Measurements from ENCODE around the gene SEMA4G. TPM values are rescaled to one million over a fixed set of nuclear protein-coding genes. Genes with fewer than 3 reads are reported as not detected.

SEMA4G gene
- total RNA-seq, 1 donor from 2014 or later, result 7.0 TPM

DNA sequence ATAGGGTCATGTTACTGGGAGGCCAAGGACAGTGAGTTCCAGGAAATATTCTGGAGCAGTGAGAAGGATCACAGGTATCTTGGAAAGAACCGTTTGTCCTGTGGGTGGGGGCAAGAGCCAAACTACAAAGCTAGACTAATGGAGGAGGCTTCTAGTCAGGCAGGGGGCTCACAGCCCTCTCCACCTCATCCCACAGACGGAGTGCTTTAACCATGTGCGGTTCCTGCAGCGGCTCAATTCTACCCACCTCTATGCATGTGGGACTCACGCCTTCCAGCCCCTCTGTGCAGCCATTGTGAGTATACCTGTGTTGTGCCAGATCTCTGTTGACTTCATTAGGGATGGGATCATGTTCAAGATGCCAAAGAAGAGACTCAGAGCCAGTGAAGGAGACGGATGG is 8.1 kb downstream of the SEMA4G start:
- Mint-ChIP-seq H3K27me3 (ENCODE audit: low read depth) (no peaks in the 10 kb centered on the region), H3K4me1 (peaks cover 8% of the 10 kb centered on the region), H3K4me3 (no peak overlapping the region), H3K36me3 (ENCODE audit: low read depth) (peaks cover 2% of the 10 kb centered on the region), H3K27ac (ENCODE audit: unreplicated experiment) (no peak overlapping the region), H3K9me3 (no peaks in the 10 kb centered on the region)
- no peak for TF ChIP-seq CTCF (conservative IDR thresholded peaks at IDR 0.05)
- DNase-seq (ENCODE audit: low read depth, low spot score), result no peak

- Mint-ChIP-seq H3K36me3 (ENCODE audit: low read depth) (peaks cover 2% of the 10 kb centered on the region), H3K27ac (ENCODE audit: unreplicated experiment) (no peak overlapping the region), H3K9me3 (no peaks in the 10 kb centered on the region), H3K4me1 (peaks cover 2% of the 10 kb centered on the region), H3K27me3 (ENCODE audit: low read depth) (no peaks in the 10 kb centered on the region), H3K4me3 (no peak overlapping the region)
- TF ChIP-seq CTCF (conservative IDR thresholded peaks at IDR 0.05), result no peak
- no peak for DNase-seq (ENCODE audit: low read depth, low spot score)
Measured at GRCh38 chr10:100978121-100978900, 9.0 kb downstream of the SEMA4G start.

DNA sequence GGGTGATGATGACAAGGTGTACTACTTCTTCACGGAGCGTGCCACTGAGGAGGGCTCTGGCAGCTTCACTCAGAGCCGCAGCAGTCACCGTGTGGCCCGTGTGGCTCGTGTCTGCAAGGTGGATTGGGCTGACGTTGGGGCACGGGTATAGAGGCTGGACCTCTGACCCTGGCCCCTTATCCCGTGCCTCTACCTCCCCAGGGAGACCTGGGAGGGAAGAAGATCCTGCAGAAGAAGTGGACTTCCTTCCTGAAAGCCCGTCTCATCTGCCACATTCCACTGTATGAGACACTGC is 9.5 kb downstream of the SEMA4G start:
- no peaks in the 10 kb centered on the region for H3K4me1 Mint-ChIP-seq
- DNase-seq (ENCODE audit: low read depth, low spot score), result no peak
- H3K27me3 Mint-ChIP-seq (ENCODE audit: low read depth), result no peaks in the 10 kb centered on the region
- H3K36me3 Mint-ChIP-seq (ENCODE audit: low read depth), result peaks cover 2% of the 10 kb centered on the region
- H3K4me3 Mint-ChIP-seq, result no peak overlapping the region
- no peak for TF ChIP-seq CTCF (conservative IDR thresholded peaks at IDR 0.05)
- no peak overlapping the region for H3K27ac Mint-ChIP-seq (ENCODE audit: unreplicated experiment)
- no peaks in the 10 kb centered on the region for H3K9me3 Mint-ChIP-seq

GRCh38 chr10:100979791-100980272 is 10.5 kb downstream of the SEMA4G start:
- no peaks in the 10 kb centered on the region for H3K4me1 Mint-ChIP-seq
- TF ChIP-seq CTCF (conservative IDR thresholded peaks at IDR 0.05), result no peak
- no peak overlapping the region for H3K4me3 Mint-ChIP-seq
- H3K27ac Mint-ChIP-seq (ENCODE audit: unreplicated experiment), result no peak overlapping the region
- H3K9me3 Mint-ChIP-seq, result no peaks in the 10 kb centered on the region
- no peaks in the 10 kb centered on the region for H3K27me3 Mint-ChIP-seq (ENCODE audit: low read depth)
- H3K36me3 Mint-ChIP-seq (ENCODE audit: low read depth), result peaks cover 2% of the 10 kb centered on the region
- no peak for DNase-seq (ENCODE audit: low read depth, low spot score)

DNA sequence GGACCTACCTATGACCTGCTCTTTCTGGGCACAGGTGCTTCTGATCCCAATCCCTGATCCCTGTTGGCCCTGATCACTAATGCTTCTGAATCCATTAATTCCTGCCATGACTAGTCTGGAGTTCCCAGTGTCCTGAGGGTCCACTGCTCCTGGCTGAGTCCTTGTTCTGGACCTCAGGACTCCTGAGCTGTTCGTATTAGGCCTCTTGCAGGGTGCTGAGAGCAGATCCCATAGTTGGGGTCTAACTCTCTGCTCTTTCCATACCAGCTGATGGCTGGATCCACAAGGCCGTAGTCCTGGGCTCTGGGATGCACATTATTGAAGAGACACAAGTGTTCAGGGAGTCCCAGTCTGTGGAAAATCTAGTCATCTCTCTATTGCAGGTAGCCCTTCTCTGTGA is 11.0 kb downstream of the SEMA4G start:
- Mint-ChIP-seq H3K36me3 (ENCODE audit: low read depth) (peaks cover 2% of the 10 kb centered on the region), H3K27ac (ENCODE audit: unreplicated experiment) (no peak overlapping the region), H3K27me3 (ENCODE audit: low read depth) (no peaks in the 10 kb centered on the region), H3K4me1 (no peaks in the 10 kb centered on the region), H3K9me3 (no peaks in the 10 kb centered on the region), H3K4me3 (no peak overlapping the region)
- no peak for DNase-seq (ENCODE audit: low read depth, low spot score)
- no peak for TF ChIP-seq CTCF (conservative IDR thresholded peaks at IDR 0.05)
